Parathyroid adenoma (tissue), 2 donors: ENCODE data around the gene PIH1D1.
A peak's percentile ranks its signal among the peaks of the same experiment; 100 is the strongest.

Experiments used
- H2AFZ ChIP-seq: fragments of 300-600 bp; sonication (generic); one replicate; pipeline ENCODE4 v1.7.0; 2017; ENCODE audit warnings: antibody characterized with exemption, mild to moderate bottlenecking
- H3K27ac ChIP-seq: fragments of 300-600 bp; sonication (generic); one replicate; pipeline ENCODE4 v1.7.0; 2017
- H3K27me3 ChIP-seq: fragments of 300-600 bp; sonication (generic); one replicate; pipeline ENCODE4 v1.7.0; 2017; ENCODE audit warnings: low read length; ENCODE audit not compliant: control insufficient read depth, insufficient read depth
- H3K36me3 ChIP-seq: fragments of 300-600 bp; sonication (generic); one replicate; pipeline ENCODE4 v1.7.0; 2017; ENCODE audit warnings: low read length; ENCODE audit not compliant: control insufficient read depth, insufficient read depth
- H3K4me1 ChIP-seq: fragments of 300-600 bp; sonication (generic); one replicate; pipeline ENCODE4 v1.7.0; 2017; ENCODE audit warnings: control low read depth
- H3K4me2 ChIP-seq: fragments of 300-600 bp; sonication (generic); one replicate; pipeline ENCODE4 v1.7.0; 2017; ENCODE audit warnings: low read length
- H3K4me3 ChIP-seq: fragments of 300-600 bp; sonication (generic); one replicate; pipeline ENCODE4 v1.7.0; 2017; ENCODE audit warnings: low read depth, low read length
- H3K79me2 ChIP-seq: fragments of 300-600 bp; sonication (generic); one replicate; pipeline ENCODE4 v1.7.0; 2017; ENCODE audit warnings: control low read depth
- H3K9ac ChIP-seq: fragments of 300-600 bp; sonication (generic); one replicate; pipeline ENCODE4 v1.7.0; 2017; ENCODE audit warnings: mild to moderate bottlenecking
- H3K9me3 ChIP-seq: fragments of 300-600 bp; sonication (generic); one replicate; pipeline ENCODE4 v1.7.0; 2017; ENCODE audit warnings: low read length; ENCODE audit not compliant: control insufficient read depth
- CTCF ChIP-seq: fragments of 300-600 bp; sonication (generic); IDR thresholded peaks from one replicate; pipeline ENCODE4 v1.7.0; 2017; ENCODE audit warnings: antibody characterized with exemption, mild to moderate bottlenecking
- donor health status: primary hyperparathyroidism.

The PIH1D1 gene

GRCh38 chr19:49491030-49491803 is 39.6 kb upstream of the PIH1D1 start:
- no peak overlapping the region for H2AFZ ChIP-seq
- H3K79me2 ChIP-seq, result peaks cover 31% of the 10 kb centered on the region
- H3K4me1 ChIP-seq, result peaks cover 13% of the 10 kb centered on the region
- H3K4me2 ChIP-seq, result no peak overlapping the region
- no peak overlapping the region for H3K27ac ChIP-seq
- no peaks in the 10 kb centered on the region for H3K36me3 ChIP-seq
- H3K4me3 ChIP-seq, result no peak overlapping the region
- H3K9ac ChIP-seq, result no peak overlapping the region
- no peak for TF ChIP-seq CTCF
- no peaks in the 10 kb centered on the region for H3K27me3 ChIP-seq
- H3K9me3 ChIP-seq, result no peaks in the 10 kb centered on the region

GRCh38 chr19:49490287-49491029 is 38.8 kb upstream of the PIH1D1 start:
- Histone ChIP-seq H3K4me2 (no peak overlapping the region), H3K36me3 (no peaks in the 10 kb centered on the region), H3K4me1 (peaks cover 10% of the 10 kb centered on the region), H2AFZ (no peak overlapping the region), H3K4me3 (no peak overlapping the region), H3K27me3 (no peaks in the 10 kb centered on the region), H3K9ac (no peak overlapping the region), H3K9me3 (no peaks in the 10 kb centered on the region), H3K27ac (peak overlapping the region; percentile 90), H3K79me2 (peaks cover 31% of the 10 kb centered on the region)
- TF ChIP-seq CTCF, result no peak

GRCh38 chr19:49489601-49490167 is 38.1 kb upstream of the PIH1D1 start:
- TF ChIP-seq CTCF, result no peak
- H3K4me3 ChIP-seq, result peak overlapping the region; percentile 100
- no peaks in the 10 kb centered on the region for H3K36me3 ChIP-seq
- peak overlapping the region; percentile 89 for H3K4me2 ChIP-seq
- no peaks in the 10 kb centered on the region for H3K9me3 ChIP-seq
- peaks cover 10% of the 10 kb centered on the region for H3K4me1 ChIP-seq
- peaks cover 31% of the 10 kb centered on the region for H3K79me2 ChIP-seq
- peak overlapping the region; percentile 90 for H3K27ac ChIP-seq
- H2AFZ ChIP-seq, result no peak overlapping the region
- H3K27me3 ChIP-seq, result no peaks in the 10 kb centered on the region
- no peak overlapping the region for H3K9ac ChIP-seq

GRCh38 chr19:49488863-49489537 is 37.4 kb upstream of the PIH1D1 start:
- H3K27me3 ChIP-seq, result no peaks in the 10 kb centered on the region
- no peaks in the 10 kb centered on the region for H3K9me3 ChIP-seq
- H3K4me2 ChIP-seq, result peak overlapping the region; percentile 89
- H3K36me3 ChIP-seq, result no peaks in the 10 kb centered on the region
- H3K27ac ChIP-seq, result peak overlapping the region; percentile 90
- H3K4me1 ChIP-seq, result peaks cover 10% of the 10 kb centered on the region
- peaks cover 31% of the 10 kb centered on the region for H3K79me2 ChIP-seq
- peak overlapping the region; percentile 100 for H3K4me3 ChIP-seq
- no peak for TF ChIP-seq CTCF
- H3K9ac ChIP-seq, result no peak overlapping the region
- no peak overlapping the region for H2AFZ ChIP-seq
